ENCODE data around the gene IGFBP7.

IGFBP7 gene, protein sequence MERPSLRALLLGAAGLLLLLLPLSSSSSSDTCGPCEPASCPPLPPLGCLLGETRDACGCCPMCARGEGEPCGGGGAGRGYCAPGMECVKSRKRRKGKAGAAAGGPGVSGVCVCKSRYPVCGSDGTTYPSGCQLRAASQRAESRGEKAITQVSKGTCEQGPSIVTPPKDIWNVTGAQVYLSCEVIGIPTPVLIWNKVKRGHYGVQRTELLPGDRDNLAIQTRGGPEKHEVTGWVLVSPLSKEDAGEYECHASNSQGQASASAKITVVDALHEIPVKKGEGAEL

DNA sequence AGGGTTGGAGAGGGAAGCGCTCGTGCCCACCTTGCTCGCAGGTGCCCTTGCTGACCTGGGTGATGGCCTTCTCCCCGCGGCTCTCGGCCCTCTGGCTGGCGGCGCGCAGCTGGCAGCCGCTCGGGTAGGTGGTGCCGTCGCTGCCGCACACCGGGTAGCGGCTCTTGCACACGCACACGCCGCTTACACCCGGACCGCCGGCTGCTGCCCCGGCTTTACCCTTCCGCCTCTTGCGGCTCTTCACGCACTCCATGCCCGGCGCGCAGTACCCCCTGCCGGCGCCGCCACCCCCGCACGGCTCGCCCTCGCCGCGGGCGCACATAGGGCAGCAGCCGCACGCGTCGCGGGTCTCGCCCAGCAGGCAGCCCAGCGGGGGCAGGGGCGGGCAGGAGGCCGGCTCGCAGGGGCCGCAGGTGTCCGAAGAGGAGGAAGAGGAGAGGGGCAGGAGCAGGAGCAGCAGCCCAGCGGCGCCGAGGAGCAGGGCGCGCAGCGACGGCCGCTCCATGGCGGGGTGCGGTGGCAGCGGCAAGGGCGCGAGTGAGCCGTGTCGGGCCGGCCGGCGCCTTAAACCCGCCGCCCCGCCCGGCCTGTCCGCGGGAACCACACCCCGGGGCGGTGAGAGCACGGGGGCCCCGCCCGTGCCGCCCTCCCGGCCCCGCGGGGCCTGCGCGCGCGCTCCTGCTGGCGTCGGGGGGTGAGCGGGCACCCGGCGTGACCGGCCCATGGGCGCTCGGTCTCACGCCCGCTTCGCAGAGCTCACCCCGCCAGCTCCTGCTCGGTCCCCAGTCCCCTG is at the start of gene IGFBP7:
Gene IGFBP7, minus strand, starts transcription at position 539 of the 793 bp plus-strand sequence. Its CDS starts 34 bp downstream, at position 505.
- DNase-seq = no peak

DNA sequence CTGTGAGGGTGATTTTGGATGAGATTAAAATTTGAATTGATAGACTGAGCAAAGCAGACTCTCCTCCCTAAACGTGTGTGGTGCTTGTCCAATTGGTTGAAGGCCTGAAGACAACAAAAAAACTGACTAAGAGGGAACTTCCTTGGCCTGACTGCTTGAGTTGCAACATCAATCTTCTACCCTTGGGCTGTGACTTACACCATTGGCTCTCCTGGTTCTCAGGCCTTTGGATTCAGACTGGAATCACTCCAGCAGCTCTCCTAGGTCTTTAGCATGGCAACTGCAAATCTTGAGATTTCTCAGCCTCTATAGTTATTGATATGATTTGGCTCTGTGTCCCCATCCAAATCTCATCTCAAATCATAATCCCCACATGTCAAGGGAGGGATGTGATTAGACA is 49.7 kb upstream of the IGFBP7 start:
- DNase-seq = no peak

DNA sequence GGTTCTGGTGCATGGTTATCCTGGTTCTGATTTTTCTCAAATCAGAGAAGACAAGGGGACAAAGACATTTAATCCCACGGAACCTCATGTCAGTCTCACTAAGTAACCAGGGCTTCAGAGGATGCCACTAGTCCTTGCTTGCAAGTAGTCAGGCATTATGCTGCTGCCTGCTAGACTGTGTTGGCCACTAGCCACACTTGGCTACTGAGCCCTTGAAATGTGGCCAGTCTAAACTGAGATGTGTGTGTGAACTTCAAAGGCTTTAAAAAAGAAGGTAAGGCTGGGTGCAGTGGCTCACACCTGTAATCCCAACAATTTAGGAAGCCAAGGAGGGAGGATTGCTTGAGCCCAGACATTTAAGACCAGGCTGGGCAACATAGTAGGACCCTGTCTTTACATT is 48.6 kb upstream of the IGFBP7 start:
- no peak for DNase-seq

DNA sequence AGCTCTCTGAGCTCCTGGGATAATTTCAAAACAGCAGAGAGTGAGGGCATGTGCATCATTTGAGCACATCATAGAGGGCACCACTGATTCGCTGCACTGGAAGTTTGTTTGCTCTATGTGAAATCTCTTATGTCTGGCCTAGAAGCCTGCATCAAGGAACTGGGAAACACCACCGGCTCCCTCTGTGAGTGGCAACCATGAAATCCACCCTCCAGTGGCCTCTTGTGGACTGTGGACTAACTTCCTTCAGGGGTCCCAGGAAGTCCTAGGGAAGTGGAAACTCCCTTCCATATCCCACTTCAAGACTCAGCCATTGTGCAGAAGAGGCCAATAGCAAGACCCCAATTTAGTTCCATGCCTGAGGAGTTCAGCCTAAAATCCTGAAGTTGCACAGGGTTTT is 48.0 kb upstream of the IGFBP7 start:
- DNase-seq = no peak

DNA sequence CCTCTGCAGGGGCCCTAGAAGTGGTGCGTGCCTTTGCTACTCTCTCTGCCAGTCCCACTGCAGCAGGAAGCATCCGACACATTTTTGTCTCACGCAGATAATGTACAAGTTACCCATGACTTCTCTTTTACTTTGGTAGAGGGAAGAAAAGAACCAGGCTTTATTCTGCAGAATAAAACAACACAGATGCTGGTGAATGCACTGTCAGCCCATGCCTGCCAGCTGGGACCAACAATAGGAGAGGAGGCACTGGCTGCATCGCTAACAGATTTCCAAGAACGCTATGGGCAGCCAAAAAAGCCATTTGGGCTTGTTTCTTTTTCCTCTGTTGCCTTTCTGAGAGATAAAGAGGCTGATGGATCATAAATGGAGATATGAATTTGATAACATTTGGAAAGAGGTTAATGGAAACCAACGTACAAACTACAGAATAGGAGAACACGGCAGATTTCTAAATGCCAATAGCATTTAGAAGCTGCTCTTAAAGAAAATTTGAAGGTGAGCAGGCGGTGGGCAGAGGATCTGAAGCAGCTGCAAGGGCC is 47.5 kb upstream of the IGFBP7 start:
- no peak for DNase-seq

DNA sequence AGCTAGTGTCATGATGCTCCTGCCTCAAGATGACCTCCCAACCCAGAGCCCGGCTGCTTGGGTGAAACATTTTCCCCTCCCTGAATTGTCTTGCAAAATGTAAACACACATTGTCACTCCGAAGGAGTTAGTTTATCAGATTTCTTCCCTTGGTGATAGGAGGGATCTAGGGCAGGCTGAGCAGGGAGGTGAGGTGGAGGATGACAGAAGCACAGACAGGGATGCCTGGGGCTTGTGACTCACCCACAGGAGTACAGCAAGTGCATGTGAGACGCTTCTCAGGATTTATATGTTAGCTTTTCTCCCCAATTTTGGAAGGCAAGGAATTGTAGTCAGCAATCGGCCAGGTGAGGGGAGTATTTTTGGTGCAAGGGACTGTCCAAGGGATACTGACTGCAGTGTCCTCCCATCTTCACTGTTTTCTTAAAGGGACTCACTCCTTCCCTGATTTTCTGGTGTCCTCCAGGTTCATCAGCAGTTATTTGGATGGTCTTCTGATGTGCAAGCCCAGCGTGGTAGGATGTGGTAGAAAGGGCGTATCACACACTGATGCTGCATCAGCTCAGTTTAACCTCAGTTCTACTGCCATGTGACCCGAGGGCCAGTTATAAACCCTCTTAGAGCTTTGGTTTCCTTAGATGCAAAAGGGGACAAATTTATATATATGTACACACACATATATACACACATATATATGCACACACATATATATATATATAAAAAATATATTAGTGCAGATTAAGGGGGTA is 46.2 kb upstream of the IGFBP7 start:
- DNase-seq = no peak

DNA sequence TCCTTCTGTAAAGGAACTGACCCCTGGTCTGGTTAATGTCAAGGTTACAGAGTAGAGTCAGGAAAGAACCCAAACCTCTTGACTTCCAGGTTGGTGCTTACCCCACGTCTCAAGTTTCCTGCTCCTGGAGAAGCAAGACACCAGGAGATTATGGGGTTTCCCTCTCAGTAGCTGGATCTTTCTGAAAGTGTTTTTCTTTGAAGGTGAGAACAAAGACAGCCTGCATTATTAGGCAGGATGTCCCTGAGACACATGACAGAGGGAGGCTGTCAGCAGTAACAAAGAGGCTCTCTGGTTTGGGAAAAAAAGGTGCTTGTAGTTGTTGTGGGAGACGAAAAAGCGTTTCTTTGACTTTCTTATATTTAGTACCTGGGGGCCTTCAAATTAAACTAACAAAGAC is 44.7 kb upstream of the IGFBP7 start:
- no peak for DNase-seq

DNA sequence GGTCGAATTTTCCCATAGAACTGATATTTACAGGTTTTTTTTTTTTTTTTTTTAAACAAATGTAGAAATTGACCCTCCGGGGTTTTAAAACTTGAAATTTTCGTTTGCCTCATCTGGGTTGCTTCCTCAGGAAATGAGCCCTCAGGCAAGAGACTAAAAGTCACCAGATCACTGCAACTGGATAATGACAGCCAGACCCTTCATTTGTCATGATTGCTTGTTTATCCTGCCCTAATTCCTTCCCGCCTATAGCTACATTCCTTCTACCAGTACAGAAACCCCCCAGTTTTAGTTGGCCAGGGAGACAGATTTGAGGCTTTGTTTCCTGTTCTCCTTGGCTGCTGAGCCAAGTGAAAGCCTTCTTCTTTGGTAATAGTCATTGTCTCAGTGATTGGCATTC is 44.0 kb upstream of the IGFBP7 start:
- no peak for DNase-seq

DNA sequence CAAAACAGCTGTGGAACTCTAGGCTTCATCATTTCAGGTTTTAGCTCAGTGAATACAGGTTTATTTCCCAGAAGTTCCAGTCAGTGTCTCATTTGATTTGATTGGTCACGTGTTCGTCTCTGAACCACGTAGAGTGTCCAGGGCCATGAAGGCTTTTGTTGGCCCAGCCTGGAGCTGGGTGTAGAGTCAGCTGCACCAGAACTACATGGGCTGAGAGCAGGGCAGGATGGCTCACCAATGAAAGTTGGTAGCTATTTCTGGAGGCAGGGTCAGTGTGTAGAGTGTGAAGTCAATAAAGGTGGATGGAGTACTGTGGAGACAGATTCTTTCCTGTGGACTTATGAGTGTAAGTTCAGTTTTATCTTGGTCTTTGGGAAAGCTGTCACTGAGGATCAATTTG is 43.0 kb upstream of the IGFBP7 start:
- DNase-seq = no peak

DNA sequence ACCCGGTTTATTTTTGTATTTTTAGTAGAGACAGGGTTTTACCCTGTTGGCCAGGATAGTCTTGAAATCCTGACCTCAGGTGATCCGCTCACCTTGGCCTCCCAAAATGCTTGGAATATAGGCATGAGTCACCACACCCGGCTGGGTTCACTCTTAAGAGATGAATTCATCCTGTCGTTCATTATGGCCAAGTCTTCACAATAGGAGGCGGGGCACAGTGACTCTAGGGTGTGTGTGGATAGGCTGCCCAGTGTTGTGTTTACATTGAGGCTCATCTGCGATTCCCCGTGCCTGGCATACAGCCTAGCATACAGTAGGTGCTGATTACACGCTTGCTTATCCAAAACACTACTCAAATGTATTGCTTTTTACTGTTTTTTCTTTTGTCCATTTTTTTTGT is 41.3 kb upstream of the IGFBP7 start:
- no peak for DNase-seq

DNA sequence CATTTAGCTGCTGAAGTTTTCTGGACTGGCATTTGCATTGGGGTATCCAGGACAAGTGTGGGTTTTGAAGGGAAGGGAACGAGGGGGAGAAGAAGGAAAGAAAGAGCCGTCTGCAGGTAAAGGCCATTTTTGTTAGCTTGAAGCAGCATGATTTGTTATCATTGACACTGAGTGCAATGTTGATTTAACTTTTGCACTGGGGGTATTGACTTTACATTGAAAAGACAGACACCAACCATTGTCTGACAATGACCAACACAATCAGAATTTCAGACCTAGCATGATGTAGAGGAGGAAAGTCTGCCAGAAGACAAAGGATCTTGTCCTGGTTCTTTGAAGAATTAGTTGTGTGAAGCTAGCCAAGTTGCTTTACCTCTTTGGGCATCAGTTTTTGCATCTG is 39.6 kb upstream of the IGFBP7 start:
- DNase-seq = no peak

DNA sequence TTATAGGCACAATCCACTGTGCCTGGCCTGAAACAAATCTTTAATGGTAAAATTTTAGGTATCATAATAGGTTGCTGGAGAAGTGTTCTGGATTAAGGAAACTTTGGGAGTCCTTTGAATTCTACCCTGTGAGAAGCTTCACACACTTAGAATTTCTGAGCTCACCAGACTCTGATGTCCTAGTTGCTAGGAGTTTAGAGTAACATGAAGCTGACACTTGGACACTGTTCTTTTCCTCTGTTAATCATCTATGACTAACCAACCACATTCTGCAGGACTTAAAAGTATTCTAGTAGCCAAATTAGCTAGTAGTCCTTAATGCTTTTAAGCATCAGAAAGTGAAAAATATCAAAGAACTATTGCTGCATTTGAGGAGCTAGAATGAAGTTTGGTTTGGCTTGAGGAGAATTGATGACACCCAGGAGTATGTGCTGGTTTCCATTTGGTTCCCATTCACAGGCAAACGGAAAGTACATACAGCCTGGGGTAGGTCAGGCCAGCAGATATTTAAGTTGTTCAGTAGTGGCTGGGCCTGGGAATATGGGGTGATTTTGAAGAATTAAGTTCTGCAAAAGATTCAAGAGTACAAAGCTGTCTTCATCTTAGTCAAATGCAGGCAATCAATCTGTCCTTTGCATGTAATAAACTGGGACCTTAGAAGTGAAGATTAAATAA is 38.8 kb upstream of the IGFBP7 start:
- no peak for DNase-seq

DNA sequence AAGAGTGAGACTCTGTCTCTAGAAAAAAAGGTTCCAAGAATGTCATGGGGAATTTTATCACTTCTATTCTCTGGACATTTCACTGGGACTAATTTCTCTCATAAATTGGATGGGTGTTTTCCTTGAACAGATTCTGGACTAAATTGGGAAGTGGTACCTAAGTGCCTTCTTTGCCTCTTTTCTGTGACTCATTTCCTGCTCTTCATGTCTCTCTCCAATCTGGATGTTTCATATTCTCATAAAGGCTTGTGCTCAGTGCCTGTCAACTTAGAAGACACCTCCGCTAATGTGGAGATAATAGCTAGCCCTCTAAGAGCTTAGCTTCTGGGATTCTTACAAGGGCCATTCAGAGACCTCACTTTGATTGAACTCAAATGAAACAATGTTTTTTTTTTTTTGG is 38.0 kb upstream of the IGFBP7 start:
- DNase-seq = no peak

DNA sequence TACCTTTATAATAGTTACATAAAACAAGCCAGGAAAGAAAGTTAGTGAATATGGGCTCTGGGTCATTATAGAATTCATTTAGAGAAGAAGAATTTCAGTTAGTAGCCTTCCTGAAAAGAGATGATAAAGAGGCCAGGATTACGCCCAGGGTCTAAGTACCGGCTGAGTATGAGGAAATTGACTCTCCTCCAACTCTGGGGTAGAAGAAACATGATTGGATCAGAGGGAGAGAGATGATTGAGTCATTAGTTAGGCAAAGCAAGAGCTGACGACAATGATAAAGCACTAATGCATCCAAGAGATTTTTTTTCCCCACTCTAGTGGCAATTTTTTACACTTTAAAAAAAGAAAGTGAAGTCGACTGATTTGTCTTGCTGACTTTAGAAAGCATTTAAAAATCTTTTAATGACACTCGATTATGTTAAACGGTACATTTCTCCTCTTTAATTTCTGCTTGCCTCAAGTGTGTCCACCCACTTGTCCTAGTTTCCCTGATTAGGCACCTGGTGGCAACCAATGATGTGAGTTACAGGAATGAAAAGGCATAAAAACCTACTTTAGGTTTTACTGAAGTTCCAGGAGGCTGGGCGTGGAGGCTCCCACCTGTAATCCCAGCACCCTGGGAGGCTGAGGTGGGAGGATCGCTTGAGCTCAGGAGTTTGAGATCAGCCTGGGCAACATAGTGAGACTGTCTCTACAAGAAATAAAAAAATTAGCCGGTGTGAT is 37.3 kb upstream of the IGFBP7 start:
- no peak for DNase-seq

DNA sequence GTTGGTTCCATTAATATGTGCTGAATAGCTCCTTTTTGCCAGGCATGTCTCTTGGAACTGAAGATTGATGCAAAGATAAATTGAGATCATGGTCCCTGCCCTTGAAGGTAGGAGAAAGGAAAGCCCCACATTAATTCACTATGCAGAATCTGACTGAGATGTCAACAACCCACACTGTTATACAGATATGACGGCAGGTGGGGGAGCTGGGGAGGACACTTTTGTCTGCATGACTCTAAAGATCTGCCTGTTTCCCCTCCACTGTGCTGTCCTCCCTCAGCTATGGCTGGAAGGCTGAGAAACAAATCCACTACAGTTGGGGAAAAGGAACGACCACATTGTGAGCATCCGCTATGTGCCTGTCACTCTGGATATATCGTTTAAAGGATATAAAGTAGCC is 36.3 kb upstream of the IGFBP7 start:
- DNase-seq = no peak

DNA sequence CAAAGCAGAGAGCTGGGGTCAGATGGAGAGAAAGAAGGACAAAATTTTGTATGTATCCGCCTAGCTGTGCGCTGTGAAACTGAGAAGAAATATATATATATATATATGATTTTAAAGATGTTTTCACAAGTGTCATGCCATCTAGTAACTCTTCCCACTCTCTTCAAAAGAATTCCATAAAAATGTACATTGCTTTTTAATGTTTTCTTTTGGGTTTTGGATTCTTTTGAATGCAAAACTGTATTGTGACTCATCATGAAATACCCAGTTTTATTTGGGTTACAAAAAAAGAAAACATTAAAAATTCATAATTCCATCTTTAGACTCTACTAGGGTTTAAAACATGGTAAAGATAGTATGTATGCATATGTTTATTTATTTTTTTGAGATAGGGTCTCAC is 34.3 kb upstream of the IGFBP7 start:
- no peak for DNase-seq

DNA sequence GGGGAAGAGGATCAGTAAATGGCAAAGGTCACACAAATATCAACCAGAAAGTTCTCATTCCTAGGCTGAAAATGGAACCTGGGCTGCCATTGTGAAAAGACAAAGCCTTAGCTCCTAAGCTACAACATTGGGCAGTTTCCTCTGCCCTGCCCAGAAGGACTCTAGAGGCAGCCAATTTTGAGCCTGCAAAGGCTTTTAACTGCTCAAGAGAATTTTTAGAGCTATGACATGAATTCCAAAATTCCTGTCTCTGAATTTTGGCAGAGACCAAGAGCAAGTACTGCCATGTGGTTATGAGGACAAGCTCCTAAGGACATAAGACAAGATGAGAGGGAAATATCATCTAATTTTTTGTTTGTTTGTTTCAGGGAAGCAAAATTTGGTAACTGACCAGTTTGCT is 29.6 kb upstream of the IGFBP7 start:
- DNase-seq = no peak

DNA sequence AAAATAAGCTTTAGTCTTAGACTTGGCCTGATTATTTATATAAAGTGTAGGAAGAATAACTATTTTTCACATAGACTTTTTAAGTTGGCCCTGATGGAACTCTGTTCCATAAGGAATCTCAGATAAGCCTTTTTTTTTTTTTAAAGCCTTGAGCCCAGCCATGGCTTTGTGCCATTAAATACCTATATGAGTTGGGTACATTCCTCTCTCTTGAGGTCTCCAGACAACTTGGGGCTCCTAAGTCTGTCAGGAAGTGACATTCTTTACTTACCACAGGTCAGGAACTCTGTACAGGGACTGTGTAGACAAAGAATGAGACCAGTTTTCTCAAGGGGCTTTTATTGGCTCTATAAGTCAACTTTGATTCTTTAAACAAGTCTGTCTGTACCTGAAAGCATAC is 27.1 kb upstream of the IGFBP7 start:
- no peak for DNase-seq

DNA sequence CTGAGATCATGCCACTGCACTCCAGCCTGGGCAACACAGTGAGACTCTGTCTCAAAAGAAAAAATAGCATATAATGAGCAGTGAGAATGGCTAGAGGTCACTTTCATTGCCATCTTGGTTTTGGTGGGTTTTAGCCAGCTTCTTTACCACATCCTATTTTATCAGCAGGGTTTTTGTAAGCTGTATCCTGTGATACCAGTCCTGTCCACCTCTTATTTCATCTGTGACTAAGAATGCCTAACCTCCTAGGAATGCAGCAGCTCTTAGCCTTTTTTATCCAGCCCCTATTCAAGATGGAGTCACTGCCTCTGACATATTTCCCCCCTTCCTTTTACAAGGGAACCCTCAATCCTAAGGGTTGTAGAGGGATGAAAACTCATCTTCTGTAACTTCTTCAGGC is 26.1 kb upstream of the IGFBP7 start:
- no peak for DNase-seq

DNA sequence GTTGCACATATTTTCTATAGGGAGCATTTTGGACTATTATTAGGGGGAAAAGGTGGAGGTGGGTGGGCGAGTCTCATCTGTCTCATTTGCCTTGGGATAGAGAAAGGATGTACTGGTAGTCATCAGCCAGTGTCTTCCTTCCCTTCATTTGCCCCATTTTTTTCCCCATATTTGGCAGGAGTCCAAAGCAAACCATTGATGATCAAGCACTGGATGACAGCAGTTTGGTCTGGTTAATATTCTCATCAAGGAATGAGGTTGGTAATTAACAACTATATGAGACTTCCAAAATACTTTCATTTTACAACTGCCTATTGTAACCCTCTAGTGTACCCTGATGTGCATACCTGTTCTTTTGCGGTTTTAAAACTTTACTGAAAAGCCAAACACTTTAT is 22.6 kb upstream of the IGFBP7 start:
- no peak for DNase-seq

DNA sequence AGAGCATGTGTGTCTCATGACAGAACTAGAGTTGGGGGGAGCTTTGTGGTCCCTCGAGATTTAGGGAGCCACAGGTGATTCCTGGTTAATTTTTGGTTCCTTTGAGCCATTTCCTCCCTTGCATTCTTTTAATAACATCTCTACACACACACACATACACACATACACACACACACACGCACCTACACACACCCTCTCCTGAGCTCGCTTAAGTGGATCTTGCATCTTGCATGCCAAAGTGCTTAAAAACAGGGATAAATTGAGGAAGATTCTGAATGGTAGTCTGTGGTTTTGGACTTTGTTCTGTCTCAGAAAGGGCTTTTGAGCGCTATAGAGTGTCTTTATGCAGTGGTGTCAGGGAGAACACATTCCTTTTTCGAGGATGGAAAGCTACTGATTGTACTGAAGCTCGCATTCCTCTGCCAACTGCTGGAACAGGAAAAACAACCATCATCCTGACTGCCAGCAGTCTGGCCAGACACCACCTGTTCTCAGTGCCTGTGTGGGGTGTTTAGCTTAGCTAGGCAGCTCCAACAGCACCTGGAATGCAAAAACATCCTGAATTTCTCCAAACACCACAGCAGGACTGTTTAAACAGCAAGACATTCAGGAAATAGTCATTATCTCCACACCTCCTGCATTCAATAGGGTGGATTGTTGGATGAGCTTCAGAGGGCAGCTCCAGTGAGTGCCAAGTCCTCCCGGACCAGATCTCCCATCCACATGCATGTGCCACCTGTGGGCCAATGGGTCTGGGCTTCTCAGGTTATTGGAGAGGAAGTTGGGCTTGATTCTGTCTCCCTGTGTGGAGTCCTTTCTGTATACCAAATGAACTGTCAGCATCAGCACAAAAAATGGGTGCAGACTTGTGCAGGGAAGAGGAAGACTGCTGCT is 21.9 kb upstream of the IGFBP7 start:
- DNase-seq = no peak
